Ascending aorta (tissue), 2 donors: ENCODE measurements around the gene ARL3. TPM values are rescaled to one million over a fixed set of nuclear protein-coding genes. Genes with fewer than 3 reads are reported as not detected.

Source experiments
- DNase-seq, 2 donors: peaks; one replicate each; pipeline ENCODE4 v3.0.0-alpha.2; 2019; ENCODE audit warnings: low spot score in 2 of 2
- H3K27ac ChIP-seq, 2 donors: fragments of 200-600 bp; sonication (generic); one replicate each; pipeline ENCODE4 v1.5.1; 2016 to 2017; ENCODE audit warnings: mild to moderate bottlenecking in 1 of 2
- H3K27me3 ChIP-seq: fragments of 200-600 bp; sonication (generic); one replicate; pipeline ENCODE4 v1.5.1; 2017
- H3K36me3 ChIP-seq, 2 donors: fragments of 200-600 bp; sonication (generic); one replicate each; pipeline ENCODE4 v1.5.1; 2016
- H3K4me1 ChIP-seq, 2 donors: fragments of 200-600 bp; sonication (generic); one replicate each; pipeline ENCODE4 v1.5.1; 2016 to 2017; ENCODE audit warnings: mild to moderate bottlenecking in 1 of 2
- H3K4me3 ChIP-seq, 2 donors: fragments of 200-600 bp; sonication (generic); one replicate each; pipeline ENCODE4 v1.5.1; 2016 to 2017; ENCODE audit warnings: mild to moderate bottlenecking in 1 of 2
- H3K9me3 ChIP-seq, 2 donors: fragments of 200-600 bp; sonication (generic); one replicate each; pipeline ENCODE4 v1.5.1; 2016
- CTCF ChIP-seq, 3 experiments: fragments of 200-600 bp in 2 of 3; fragments of 450-650 bp in 1 of 3; sonication (generic) in 2 of 3; IDR thresholded peaks; one replicate each; pipeline ENCODE4 v1.5.1; 2016 to 2019; ENCODE audit warnings: antibody characterized with exemption in 3 of 3, mild to moderate bottlenecking in 1 of 3, moderate library complexity in 1 of 3
- intact Hi-C: fragments of 100-400 bp; cut with DNase I; formaldehyde crosslinking; loops from one replicate; pipeline ENCODE4 v1.15.1; 2023
- total RNA-seq: library from RNA; depleted of rRNA; stranded (reverse); fragments of >200 nt; gene quantifications from one replicate; pipeline ENCODE4 v1.1.0, GENCODE V29; 2016

The ARL3 gene
- total RNA-seq, 1 donor from 2014 or later: 2.0 TPM

DNA sequence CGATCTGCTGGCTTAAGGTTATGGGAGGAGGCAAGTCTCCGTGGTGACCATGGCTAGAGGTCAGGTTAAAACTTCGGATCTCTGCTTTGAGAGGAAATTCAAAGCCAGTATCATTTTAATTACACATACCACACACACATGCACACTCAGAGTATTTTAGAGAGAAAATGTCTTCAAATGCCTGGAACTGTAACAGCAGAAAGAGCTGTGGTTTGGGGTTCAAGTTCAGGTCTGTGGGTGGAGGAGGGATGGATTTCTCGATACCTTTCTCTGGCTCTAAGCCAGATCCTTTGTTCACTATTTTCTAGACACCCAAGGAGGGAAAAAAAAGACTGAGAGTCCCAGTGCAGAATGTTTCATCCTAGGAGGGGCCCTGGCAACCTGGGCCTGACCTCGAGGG lies 32.5 kb downstream of the ARL3 start:
- H3K9me3 ChIP-seq: no peaks in the 10 kb centered on the region
- H3K27me3 ChIP-seq: no peaks in the 10 kb centered on the region
- peaks cover 10 to 14% of the 10 kb centered on the region in 2 donors for H3K36me3 ChIP-seq
- no peak for TF ChIP-seq CTCF (IDR thresholded peaks at IDR 0.05)
- no peak overlapping the region for H3K4me3 ChIP-seq
- H3K27ac ChIP-seq: no peak overlapping the region
- DNase-seq: no peak
- intact Hi-C loops: no loop called here
- no peaks in the 10 kb centered on the region for H3K4me1 ChIP-seq

DNA sequence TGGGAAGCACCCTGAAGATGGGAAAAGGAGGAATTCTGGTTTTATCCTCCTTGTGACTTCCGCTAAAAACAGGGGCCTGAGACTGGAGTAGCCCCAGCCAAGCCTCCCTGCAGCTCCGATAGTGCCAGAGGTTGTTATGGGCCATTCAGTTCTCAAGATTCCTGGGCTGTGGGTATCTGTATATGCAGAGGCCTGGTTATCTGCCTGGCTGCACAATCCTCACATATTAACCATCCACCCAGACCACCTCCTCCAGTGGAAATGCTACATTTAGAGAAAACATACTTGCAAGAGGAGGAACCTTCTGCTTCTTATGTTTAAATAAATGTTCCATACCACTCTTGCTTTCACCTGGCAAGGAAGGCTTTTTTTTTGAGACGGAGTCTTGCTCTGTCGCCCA lies 34.6 kb downstream of the ARL3 start:
- H3K9me3 ChIP-seq: no peaks in the 10 kb centered on the region
- intact Hi-C loops: no loop called here
- no peaks in the 10 kb centered on the region for H3K27me3 ChIP-seq
- no peak for TF ChIP-seq CTCF (IDR thresholded peaks at IDR 0.05)
- H3K4me3 ChIP-seq: no peak overlapping the region
- peaks cover 7 to 17% of the 10 kb centered on the region in 2 donors for H3K4me1 ChIP-seq
- no peak for DNase-seq
- peaks cover 5 to 7% of the 10 kb centered on the region in 2 donors for H3K36me3 ChIP-seq
- H3K27ac ChIP-seq: no peak overlapping the region

DNA sequence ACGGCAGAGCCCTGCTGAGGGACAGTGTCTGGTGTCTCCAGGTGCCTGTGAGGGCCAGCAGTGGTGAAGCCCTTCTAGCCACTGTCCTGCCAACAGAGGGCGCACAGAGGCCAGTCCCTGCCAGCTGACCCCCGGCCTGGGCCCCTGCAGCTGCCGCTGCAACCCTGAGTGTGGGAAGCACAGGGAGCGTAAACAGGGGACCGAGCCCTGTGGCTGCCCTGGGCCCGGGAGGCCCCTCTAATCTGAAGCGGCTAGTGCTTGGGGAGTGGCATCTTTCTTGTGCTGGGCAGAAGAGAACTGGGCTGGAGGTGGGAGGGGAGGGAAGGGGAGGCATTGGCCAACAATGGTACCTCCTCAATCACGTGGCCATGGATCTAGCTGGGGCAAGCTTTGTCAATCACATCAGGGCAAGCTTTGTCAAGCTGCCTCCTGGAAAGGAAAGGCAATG lies 35.3 kb downstream of the ARL3 start:
- Histone ChIP-seq H3K27me3 (no peaks in the 10 kb centered on the region), H3K36me3 (peaks cover 0 to 7% of the 10 kb centered on the region in 2 donors), H3K4me3 (no peak overlapping the region), H3K4me1 (peaks cover 13 to 22% of the 10 kb centered on the region in 2 donors), H3K9me3 (no peaks in the 10 kb centered on the region), H3K27ac (no peak overlapping the region)
- no peak for DNase-seq
- TF ChIP-seq CTCF (IDR thresholded peaks at IDR 0.05): peak; percentile 22 to 54 (median 33)
- intact Hi-C loops: no loop called here

DNA sequence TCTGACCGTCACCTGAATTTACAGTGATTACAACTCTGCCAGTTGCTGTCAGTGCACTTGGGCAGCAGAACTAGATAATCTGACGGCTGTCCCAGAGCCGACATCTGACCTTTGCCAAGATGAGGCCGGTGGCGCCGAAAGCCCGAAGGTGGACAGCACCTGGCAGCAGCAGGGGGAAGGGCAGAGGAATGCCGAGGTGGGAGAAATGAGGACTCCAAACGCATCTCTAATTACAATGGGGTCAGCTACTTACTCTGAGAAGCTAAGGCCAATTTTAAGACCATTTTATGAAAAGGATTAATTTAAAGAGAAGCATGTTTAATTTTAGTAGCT lies 36.2 kb downstream of the ARL3 start:
- no peak for DNase-seq

GRCh38 chr10:102677331-102678067 lies 36.7 kb downstream of the ARL3 start:
- no peak overlapping the region for H3K27ac ChIP-seq
- H3K27me3 ChIP-seq: no peaks in the 10 kb centered on the region
- no peak for DNase-seq
- intact Hi-C loops: no loop called here
- H3K36me3 ChIP-seq: peaks cover 0 to 7% of the 10 kb centered on the region in 2 donors
- no peak overlapping the region for H3K4me3 ChIP-seq
- TF ChIP-seq CTCF (IDR thresholded peaks at IDR 0.05): no peak
- H3K4me1 ChIP-seq: peaks cover 15 to 22% of the 10 kb centered on the region in 2 donors
- no peaks in the 10 kb centered on the region for H3K9me3 ChIP-seq

More for the DNA sequence above, 36.2 kb downstream of the ARL3 start:
- H3K27ac ChIP-seq: no peak overlapping the region
- H3K9me3 ChIP-seq: no peaks in the 10 kb centered on the region
- no peak for TF ChIP-seq CTCF (IDR thresholded peaks at IDR 0.05)
- H3K4me3 ChIP-seq: no peak overlapping the region
- intact Hi-C loops: no loop called here
- H3K4me1 ChIP-seq: peaks cover 15 to 22% of the 10 kb centered on the region in 2 donors
- no peaks in the 10 kb centered on the region for H3K27me3 ChIP-seq
- H3K36me3 ChIP-seq: peaks cover 0 to 7% of the 10 kb centered on the region in 2 donors
